SK-N-SH (cell line): ENCODE measurements around the gene SPRING1.

ENCODE experiments used
- CTCF ChIP-seq: fragments of 200-600 bp; sonication (generic); IDR thresholded peaks from 2 replicates; pipeline ENCODE4 v1.6.1; 2017; ENCODE audit warnings: antibody characterized with exemption, mild to moderate bottlenecking, moderate library complexity
- POLR2AphosphoS5 ChIP-seq: IDR thresholded peaks from 2 replicates; pipeline ENCODE4 v1.6.1; 2012; ENCODE audit warnings: low read depth, low read length
- RAD21 ChIP-seq: IDR thresholded peaks from 2 replicates; pipeline ENCODE4 v1.6.1; 2012; ENCODE audit warnings: mild to moderate bottlenecking, low read length
- SIN3A ChIP-seq: IDR thresholded peaks from 2 replicates; pipeline ENCODE4 v1.6.1; 2012; ENCODE audit warnings: low read depth, mild to moderate bottlenecking, low read length, moderate library complexity, borderline replicate concordance

- TF ChIP-seq POLR2AphosphoS5 (no peak), SIN3A (no peak), RAD21 (no peak), CTCF (no peak)
Measured at GRCh38 chr12:116765271-116765670, 27.4 kb upstream of the SPRING1 start.
